H1 (cell line): ENCODE measurements around the gene LGALS8. TPM values are rescaled to one million over a fixed set of nuclear protein-coding genes. Genes with fewer than 3 reads are reported as not detected.

Experiments
- CEBPB ChIP-seq: IDR thresholded peaks from 2 replicates; pipeline ENCODE4 v1.6.1; 2012; ENCODE audit warnings: low read depth, low read length
- EZH2 ChIP-seq: fragments of 200-600 bp; sonication (generic); IDR thresholded peaks from 2 replicates; pipeline ENCODE4 v1.7.1; 2012; ENCODE audit warnings: low read depth, mild to moderate bottlenecking, moderate library complexity, low read length, inconsistent platforms; ENCODE audit not compliant: severe bottlenecking
- RAD21 ChIP-seq, 2 experiments: IDR thresholded peaks in 1 of 2; conservative IDR thresholded peaks in 1 of 2; 2 replicates each; pipeline ENCODE4 v1.6.1; 2011; ENCODE audit warnings: low read depth in 2 of 2, low read length in 2 of 2, improper control_type of control experiment in 1 of 2, inconsistent platforms in 1 of 2, mild to moderate bottlenecking in 1 of 2, moderate library complexity in 1 of 2
- TAF7 ChIP-seq: optimal IDR thresholded peaks from 2 replicates; pipeline ENCODE3; 2011; ENCODE audit warnings: low read depth, mild to moderate bottlenecking, inconsistent platforms, low read length, moderate library complexity, borderline replicate concordance
- TCF12 ChIP-seq: IDR thresholded peaks from 2 replicates; pipeline ENCODE4 v1.6.1; 2011; ENCODE audit warnings: low read depth, mild to moderate bottlenecking, low read length
- polyA plus RNA-seq, 7 experiments: library from polyadenylated mRNA; depleted of rRNA in 3 of 7; stranded (reverse) in 5 of 7; unstranded in 2 of 7; fragments of >200 nt in 5 of 7; fragments of 200-250 nt in 2 of 7; gene quantifications; 1 replicate in 5 of 7; 2 replicates in 1 of 7; 4 replicates in 1 of 7; pipeline versions ENCODE4 v1.2.1 to v1.2.3, GENCODE V29; 2011 to 2013; ENCODE audit warnings: missing spikeins in 2 of 7, mixed read lengths in 2 of 7
- total RNA-seq: library from RNA; stranded (reverse); fragmentation: NEBNext Ultra II Directional; extraction: Animal tissue kit (Norgen Biotek cat#: 25700); gene quantifications from 2 replicates; pipeline ENCODE4 v1.2.1, GENCODE V29; 2021
- TF ChIP-seq, protein P1 (sequence below): fragments of 300-600 bp; sonication (generic); IDR thresholded peaks from 2 replicates; pipeline ENCODE4 v1.7.1; 2012; ENCODE audit warnings: low read length, moderate library complexity, mild to moderate bottlenecking, inconsistent platforms; ENCODE audit not compliant: insufficient replicate concordance

The LGALS8 gene
- total and polyA plus RNA-seq, 2 of the 8 experiments (the other 6 are each of a cell fraction or from before 2014, with no cell fraction given) = 7.2 to 11.6 TPM

GRCh38 chr1:236590553-236591150, 66.9 kb downstream of the LGALS8 start (continued):
- TF ChIP-seq, protein P1, sequence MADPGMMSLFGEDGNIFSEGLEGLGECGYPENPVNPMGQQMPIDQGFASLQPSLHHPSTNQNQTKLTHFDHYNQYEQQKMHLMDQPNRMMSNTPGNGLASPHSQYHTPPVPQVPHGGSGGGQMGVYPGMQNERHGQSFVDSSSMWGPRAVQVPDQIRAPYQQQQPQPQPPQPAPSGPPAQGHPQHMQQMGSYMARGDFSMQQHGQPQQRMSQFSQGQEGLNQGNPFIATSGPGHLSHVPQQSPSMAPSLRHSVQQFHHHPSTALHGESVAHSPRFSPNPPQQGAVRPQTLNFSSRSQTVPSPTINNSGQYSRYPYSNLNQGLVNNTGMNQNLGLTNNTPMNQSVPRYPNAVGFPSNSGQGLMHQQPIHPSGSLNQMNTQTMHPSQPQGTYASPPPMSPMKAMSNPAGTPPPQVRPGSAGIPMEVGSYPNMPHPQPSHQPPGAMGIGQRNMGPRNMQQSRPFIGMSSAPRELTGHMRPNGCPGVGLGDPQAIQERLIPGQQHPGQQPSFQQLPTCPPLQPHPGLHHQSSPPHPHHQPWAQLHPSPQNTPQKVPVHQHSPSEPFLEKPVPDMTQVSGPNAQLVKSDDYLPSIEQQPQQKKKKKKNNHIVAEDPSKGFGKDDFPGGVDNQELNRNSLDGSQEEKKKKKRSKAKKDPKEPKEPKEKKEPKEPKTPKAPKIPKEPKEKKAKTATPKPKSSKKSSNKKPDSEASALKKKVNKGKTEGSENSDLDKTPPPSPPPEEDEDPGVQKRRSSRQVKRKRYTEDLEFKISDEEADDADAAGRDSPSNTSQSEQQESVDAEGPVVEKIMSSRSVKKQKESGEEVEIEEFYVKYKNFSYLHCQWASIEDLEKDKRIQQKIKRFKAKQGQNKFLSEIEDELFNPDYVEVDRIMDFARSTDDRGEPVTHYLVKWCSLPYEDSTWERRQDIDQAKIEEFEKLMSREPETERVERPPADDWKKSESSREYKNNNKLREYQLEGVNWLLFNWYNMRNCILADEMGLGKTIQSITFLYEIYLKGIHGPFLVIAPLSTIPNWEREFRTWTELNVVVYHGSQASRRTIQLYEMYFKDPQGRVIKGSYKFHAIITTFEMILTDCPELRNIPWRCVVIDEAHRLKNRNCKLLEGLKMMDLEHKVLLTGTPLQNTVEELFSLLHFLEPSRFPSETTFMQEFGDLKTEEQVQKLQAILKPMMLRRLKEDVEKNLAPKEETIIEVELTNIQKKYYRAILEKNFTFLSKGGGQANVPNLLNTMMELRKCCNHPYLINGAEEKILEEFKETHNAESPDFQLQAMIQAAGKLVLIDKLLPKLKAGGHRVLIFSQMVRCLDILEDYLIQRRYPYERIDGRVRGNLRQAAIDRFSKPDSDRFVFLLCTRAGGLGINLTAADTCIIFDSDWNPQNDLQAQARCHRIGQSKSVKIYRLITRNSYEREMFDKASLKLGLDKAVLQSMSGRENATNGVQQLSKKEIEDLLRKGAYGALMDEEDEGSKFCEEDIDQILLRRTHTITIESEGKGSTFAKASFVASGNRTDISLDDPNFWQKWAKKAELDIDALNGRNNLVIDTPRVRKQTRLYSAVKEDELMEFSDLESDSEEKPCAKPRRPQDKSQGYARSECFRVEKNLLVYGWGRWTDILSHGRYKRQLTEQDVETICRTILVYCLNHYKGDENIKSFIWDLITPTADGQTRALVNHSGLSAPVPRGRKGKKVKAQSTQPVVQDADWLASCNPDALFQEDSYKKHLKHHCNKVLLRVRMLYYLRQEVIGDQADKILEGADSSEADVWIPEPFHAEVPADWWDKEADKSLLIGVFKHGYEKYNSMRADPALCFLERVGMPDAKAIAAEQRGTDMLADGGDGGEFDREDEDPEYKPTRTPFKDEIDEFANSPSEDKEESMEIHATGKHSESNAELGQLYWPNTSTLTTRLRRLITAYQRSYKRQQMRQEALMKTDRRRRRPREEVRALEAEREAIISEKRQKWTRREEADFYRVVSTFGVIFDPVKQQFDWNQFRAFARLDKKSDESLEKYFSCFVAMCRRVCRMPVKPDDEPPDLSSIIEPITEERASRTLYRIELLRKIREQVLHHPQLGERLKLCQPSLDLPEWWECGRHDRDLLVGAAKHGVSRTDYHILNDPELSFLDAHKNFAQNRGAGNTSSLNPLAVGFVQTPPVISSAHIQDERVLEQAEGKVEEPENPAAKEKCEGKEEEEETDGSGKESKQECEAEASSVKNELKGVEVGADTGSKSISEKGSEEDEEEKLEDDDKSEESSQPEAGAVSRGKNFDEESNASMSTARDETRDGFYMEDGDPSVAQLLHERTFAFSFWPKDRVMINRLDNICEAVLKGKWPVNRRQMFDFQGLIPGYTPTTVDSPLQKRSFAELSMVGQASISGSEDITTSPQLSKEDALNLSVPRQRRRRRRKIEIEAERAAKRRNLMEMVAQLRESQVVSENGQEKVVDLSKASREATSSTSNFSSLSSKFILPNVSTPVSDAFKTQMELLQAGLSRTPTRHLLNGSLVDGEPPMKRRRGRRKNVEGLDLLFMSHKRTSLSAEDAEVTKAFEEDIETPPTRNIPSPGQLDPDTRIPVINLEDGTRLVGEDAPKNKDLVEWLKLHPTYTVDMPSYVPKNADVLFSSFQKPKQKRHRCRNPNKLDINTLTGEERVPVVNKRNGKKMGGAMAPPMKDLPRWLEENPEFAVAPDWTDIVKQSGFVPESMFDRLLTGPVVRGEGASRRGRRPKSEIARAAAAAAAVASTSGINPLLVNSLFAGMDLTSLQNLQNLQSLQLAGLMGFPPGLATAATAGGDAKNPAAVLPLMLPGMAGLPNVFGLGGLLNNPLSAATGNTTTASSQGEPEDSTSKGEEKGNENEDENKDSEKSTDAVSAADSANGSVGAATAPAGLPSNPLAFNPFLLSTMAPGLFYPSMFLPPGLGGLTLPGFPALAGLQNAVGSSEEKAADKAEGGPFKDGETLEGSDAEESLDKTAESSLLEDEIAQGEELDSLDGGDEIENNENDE = no peak
- TF ChIP-seq CEBPB (no peak), EZH2 (no peak), TAF7 (no peak), TCF12 (no peak), RAD21 (IDR thresholded peaks at IDR 0.05 in 1 of 2, conservative IDR thresholded peaks at IDR 0.05 in 1 of 2; ENCODE audit: low read depth in 2 of 2, low read length in 2 of 2) (no peak)
- TF ChIP-seq, all 59 proteins: peak for 0
